ENCODE results near the gene ZNF862. TPM values are rescaled to one million over a fixed set of nuclear protein-coding genes. Genes with fewer than 3 reads are reported as not detected.

The ZNF862 gene
- total and polyA plus RNA-seq, 2 of the 13 experiments (the other 11 are each of a cell fraction or from before 2014, with no cell fraction given) = 0.89 to 2.0 TPM

DNA sequence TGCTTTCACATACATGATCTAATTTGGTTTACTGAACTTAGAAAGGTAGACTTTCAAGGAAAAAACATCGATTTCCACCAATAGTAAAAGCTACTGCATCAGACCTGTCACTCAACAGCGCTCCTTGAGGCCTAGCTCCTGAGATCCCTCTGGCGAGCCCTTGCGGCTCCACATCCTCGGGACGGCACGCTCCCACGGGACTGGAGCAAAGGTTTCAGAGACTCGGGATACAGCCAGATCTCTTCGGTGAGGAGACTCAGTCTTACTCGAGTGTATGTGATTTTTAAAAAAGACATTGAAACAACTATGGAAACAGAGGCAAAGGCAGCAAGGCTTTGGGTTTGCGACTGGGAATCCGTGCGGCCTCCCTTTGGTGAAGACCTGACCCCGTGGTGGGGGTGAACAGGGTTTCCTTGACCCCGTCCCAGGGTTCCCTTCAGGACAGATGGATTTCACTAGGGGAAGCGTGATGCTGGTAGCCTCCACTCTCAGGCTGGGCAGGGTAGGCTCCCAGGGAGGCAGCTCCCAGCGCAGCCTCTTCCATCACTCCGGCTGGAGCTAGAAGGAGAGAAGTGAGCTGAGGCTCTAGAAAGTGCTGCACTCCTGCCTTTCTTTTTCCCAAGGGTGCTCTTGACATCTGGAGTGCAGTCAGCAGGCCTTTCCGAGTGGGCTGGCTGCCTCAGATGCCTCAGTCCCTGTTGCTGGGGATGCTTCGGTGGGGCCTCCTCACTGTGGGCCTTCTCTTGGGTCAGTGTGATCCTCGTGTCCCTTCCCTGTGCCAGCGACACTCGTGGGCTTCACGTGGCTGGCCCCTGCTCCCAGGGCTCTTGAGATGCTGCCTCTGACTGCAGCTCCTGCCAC lies 29.8 kb downstream of the ZNF862 start:
- no peak overlapping the region for H3K27ac ChIP-seq (ENCODE audit: extremely low read length, insufficient read depth, low read length)
- CTCF ChIA-PET (ENCODE audit: low intra/inter-chr PET ratio, low total read pairs) = no interaction called here
- H3K9me3 ChIP-seq (ENCODE audit: low read length) = no peaks in the 10 kb centered on the region
- in situ Hi-C loops (cut with HindIII; ENCODE audit: extremely low pct_ligation_motif_present, low pct_unique_long_range_greater_than_20kb) = loop anchor here (25.0 kb wide), 1 partner anchor 169 kb away; no protein-coding TSS in a partner anchor
- no peaks in the 10 kb centered on the region for H3K27me3 ChIP-seq (ENCODE audit: control insufficient read depth in 1 of 2, insufficient read depth in 2 of 2, low read length in 2 of 2)
- peaks cover 10% of the 10 kb centered on the region for H3K4me1 ChIP-seq (ENCODE audit: insufficient read depth, low read length)
- H3K79me2 ChIP-seq (ENCODE audit: insufficient read depth, low read length) = no peaks in the 10 kb centered on the region
- H2AFZ ChIP-seq (ENCODE audit: low read length) = no peak overlapping the region
- ATAC-seq = no peak
- DNase-seq (ENCODE audit: low spot score) = no peak
- intact Hi-C loops (cut with micrococcal nuclease; ENCODE audit: unreplicated experiment) = no loop called here
- TF ChIP-seq ZNF20 (CRISPR knock-in tag; IDR thresholded peaks at IDR 0.05) = no peak
- TF ChIP-seq AGO2 (optimal IDR thresholded peaks at IDR 0.05; ENCODE audit: low read depth, low read length) = peak; percentile 40
- no peak for FAIRE-seq
- H3K4me3 ChIP-seq (replicated peaks in 1 of 3; ENCODE audit: insufficient read depth in 1 of 3, low read depth in 2 of 3, low read length in 3 of 3) = no peak overlapping the region
- no peaks in the 10 kb centered on the region for H4K20me1 ChIP-seq (ENCODE audit: insufficient read depth, low read length)
- BruUV-seq (replicated peaks) = no TSS peak
- 77% methylated on average over 25 of the region's 25 CpGs for whole genome bisulfite sequencing (ENCODE audit: low lambda C conversion rate)
- no peak overlapping the region for H3K9ac ChIP-seq (ENCODE audit: insufficient read depth, low read depth, low read length)
- POLR2A ChIA-PET = no interaction called here
- H3K36me3 ChIP-seq (replicated peaks in 1 of 2; ENCODE audit: control insufficient read depth in 1 of 2, insufficient read depth in 2 of 2, low read length in 2 of 2) = no peaks in the 10 kb centered on the region
- no peak overlapping the region for H3K4me2 ChIP-seq (ENCODE audit: low read depth, low read length)

DNA sequence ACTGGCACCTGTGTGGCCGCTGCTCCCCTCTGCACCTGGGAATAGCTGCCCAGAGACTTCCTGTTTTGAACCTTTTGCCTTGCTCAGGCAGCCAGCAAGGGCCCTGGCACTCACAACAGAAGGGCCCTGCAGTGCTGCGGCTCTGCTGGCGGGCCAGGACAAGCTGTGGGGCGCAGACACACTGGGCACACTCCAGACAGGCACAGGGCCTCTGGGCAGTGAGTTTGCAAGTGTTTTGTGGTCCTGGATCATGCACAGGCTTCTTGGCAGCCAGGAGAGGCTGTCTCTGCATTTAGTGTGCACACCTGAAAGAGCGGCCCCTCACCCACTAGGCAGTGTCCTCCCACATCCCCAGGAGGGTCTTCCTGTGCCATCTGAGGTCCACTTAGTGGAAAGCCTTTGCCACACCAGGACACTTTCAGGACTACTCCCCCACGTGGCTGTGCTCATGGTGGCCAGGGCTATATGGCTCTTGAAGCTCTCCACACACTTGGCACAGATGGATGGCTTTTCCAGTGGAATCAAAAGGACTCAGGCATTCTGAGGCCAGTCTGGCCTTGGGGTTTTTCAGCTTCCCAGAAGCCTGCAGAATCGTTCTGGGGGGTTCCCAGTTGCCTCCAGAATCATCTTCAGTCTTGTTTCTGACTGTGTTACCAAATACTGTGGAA lies 30.6 kb downstream of the ZNF862 start:
- H2AFZ ChIP-seq (ENCODE audit: low read length) = no peak overlapping the region
- no peaks in the 10 kb centered on the region for H3K9me3 ChIP-seq (ENCODE audit: low read length)
- 96% methylated on average over 4 of the region's 7 CpGs for WGBS (ENCODE audit: low lambda C conversion rate)
- CTCF ChIA-PET (ENCODE audit: low intra/inter-chr PET ratio, low total read pairs) = no interaction called here
- H3K4me1 ChIP-seq (ENCODE audit: insufficient read depth, low read length) = peaks cover 13% of the 10 kb centered on the region
- no peaks in the 10 kb centered on the region for H3K36me3 ChIP-seq (replicated peaks in 1 of 2; ENCODE audit: control insufficient read depth in 1 of 2, insufficient read depth in 2 of 2, low read length in 2 of 2)
- no peaks in the 10 kb centered on the region for H3K27me3 ChIP-seq (ENCODE audit: control insufficient read depth in 1 of 2, insufficient read depth in 2 of 2, low read length in 2 of 2)
- H3K79me2 ChIP-seq (ENCODE audit: insufficient read depth, low read length) = no peaks in the 10 kb centered on the region
- DNase-seq (ENCODE audit: low spot score) (no peak), FAIRE-seq (no peak), ATAC-seq (no peak)
- BruUV-seq (replicated peaks) = no TSS peak
- no peak overlapping the region for H3K27ac ChIP-seq (ENCODE audit: extremely low read length, insufficient read depth, low read length)
- intact Hi-C loops (cut with micrococcal nuclease; ENCODE audit: unreplicated experiment) (no loop called here), in situ Hi-C loops (cut with HindIII; ENCODE audit: extremely low pct_ligation_motif_present, low pct_unique_long_range_greater_than_20kb) (loop anchor here (25.0 kb wide), 1 partner anchor 169 kb away; no protein-coding TSS in a partner anchor)
- H3K4me3 ChIP-seq (replicated peaks in 1 of 3; ENCODE audit: insufficient read depth in 1 of 3, low read depth in 2 of 3, low read length in 3 of 3) = no peak overlapping the region
- no peak overlapping the region for H3K4me2 ChIP-seq (ENCODE audit: low read depth, low read length)
- no peaks in the 10 kb centered on the region for H4K20me1 ChIP-seq (ENCODE audit: insufficient read depth, low read length)
- no peak overlapping the region for H3K9ac ChIP-seq (ENCODE audit: insufficient read depth, low read depth, low read length)
- POLR2A ChIA-PET = no interaction called here
- TF ChIP-seq ZNF816 (CRISPR knock-in tag; IDR thresholded peaks at IDR 0.05; ENCODE audit: borderline replicate concordance) (no peak), ZNF550 (CRISPR knock-in tag; IDR thresholded peaks at IDR 0.05; ENCODE audit: borderline replicate concordance) (no peak), CENPX (CRISPR knock-in tag; IDR thresholded peaks at IDR 0.05) (no peak), JARID2 (CRISPR knock-in tag; IDR thresholded peaks at IDR 0.05; ENCODE audit: insufficient replicate concordance) (no peak)
- TF ChIP-seq, protein P1, sequence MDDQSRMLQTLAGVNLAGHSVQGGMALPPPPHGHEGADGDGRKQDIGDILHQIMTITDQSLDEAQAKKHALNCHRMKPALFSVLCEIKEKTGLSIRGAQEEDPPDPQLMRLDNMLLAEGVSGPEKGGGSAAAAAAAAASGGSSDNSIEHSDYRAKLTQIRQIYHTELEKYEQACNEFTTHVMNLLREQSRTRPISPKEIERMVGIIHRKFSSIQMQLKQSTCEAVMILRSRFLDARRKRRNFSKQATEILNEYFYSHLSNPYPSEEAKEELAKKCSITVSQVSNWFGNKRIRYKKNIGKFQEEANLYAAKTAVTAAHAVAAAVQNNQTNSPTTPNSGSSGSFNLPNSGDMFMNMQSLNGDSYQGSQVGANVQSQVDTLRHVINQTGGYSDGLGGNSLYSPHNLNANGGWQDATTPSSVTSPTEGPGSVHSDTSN (CRISPR knock-in tag; IDR thresholded peaks at IDR 0.05; ENCODE audit: borderline replicate concordance) = no peak
- TF ChIP-seq, protein P2, sequence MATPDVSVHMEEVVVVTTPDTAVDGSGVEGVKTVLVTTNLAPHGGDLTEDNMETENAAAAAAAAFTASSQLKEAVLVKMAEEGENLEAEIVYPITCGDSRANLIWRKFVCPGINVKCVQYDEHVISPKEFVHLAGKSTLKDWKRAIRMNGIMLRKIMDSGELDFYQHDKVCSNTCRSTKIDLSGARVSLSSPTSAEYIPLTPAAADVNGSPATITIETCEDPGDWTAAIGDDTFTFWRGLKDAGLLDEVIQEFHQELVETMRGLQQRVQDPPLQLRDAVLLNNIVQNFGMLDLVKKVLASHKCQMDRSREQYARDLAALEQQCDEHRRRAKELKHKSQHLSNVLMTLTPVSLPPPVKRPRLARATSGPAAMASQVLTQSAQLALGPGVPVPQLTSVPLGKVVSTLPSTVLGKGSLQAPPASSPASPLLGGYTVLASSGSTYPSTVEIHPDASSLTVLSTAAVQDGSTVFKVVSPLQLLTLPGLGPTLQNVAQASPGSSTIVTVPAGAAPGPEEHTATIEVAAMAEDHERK (CRISPR knock-in tag; IDR thresholded peaks at IDR 0.05; ENCODE audit: low read depth) = no peak
